Urothelium cell line (cell line): ENCODE measurements around the gene CT83.
A peak's percentile ranks its signal among the peaks of the same experiment; 100 is the strongest.

Experiments
- DNase-seq: peaks from one replicate; pipeline ENCODE4 v3.0.0; 2011; ENCODE audit warnings: low spot score, mixed read lengths
- FAIRE-seq: peaks from 2 replicates; lab custom pipeline; 2011; peaks lifted over from hg19 to GRCh38; lab: Jason Lieb, UNC

Gene CT83

DNA sequence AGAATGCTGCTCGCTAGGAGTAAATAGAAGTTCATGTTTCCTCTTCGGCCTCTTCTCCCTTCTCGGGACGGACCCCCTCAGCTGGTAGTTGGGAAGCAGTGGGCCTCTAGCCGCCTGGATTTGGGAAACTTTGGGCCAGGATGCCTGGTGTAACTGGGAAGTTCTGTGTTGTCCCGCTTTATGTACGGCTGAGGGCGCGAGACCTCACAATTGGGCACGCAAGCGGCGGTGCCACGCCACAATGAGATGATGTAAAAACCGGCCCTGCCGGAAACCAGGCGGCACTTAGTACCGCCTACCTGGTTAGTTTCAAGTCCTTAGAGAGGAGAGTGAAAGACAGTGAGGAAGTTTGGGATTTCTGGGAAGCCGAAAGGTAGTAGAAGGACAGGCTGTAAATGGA is at the start of gene CT83:
Gene CT83 (minus strand): TSS at position 155 of the 400 bp plus-strand sequence. CDS start 120 bp downstream, at position 35.
- DNase-seq, result peak; percentile 44
- FAIRE-seq, result no peak

GRCh38 chrX:116499780-116500179 is 37.0 kb upstream of the CT83 start:
- DNase-seq (peak; percentile 1), FAIRE-seq (no peak)

DNA sequence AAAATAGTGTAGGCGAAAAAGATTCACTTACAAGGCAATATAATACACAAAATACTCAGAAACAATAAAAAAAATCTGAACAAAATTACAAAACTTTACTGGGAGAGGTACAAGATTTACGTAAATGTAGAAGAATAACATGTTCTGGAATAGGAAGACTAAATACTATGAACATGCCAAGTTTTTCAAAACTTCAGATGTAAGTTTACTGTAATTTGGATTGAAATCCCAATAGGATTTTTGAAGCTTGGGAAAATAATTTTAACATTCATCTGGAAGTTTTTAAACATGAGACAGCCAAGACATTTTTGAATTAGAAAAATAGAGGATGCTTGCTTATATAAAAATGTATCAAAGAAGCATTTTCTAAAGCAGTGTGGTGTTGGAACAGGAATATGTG is 30.5 kb upstream of the CT83 start:
- FAIRE-seq (no peak), DNase-seq (no peak)

- no peak for FAIRE-seq
- no peak for DNase-seq
These were observed 27.3 kb upstream of the CT83 start for GRCh38 chrX:116490104-116490503.

DNA sequence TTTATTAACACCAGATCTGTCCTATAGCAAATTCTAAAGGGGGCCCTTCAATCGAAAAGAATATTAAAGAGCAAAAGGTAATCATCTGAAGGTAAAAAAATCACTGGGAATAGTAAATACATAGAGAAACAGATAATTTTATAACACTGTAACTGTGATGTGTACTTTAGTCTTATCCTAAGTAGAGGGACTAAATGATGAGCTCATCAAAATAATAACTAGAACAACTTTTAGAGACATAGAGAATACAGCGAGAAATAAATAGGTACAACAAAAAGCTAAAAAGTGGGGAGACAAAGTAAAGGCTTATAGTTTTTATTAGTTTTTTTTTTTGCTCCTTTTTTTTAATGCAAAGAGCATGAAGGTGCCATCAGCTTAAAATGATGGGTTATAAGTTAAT is 17.3 kb upstream of the CT83 start:
- no peak for FAIRE-seq
- no peak for DNase-seq

- DNase-seq, result no peak
- FAIRE-seq, result no peak
These were observed 13.6 kb downstream of the CT83 start for GRCh38 chrX:116449156-116449555.

DNA sequence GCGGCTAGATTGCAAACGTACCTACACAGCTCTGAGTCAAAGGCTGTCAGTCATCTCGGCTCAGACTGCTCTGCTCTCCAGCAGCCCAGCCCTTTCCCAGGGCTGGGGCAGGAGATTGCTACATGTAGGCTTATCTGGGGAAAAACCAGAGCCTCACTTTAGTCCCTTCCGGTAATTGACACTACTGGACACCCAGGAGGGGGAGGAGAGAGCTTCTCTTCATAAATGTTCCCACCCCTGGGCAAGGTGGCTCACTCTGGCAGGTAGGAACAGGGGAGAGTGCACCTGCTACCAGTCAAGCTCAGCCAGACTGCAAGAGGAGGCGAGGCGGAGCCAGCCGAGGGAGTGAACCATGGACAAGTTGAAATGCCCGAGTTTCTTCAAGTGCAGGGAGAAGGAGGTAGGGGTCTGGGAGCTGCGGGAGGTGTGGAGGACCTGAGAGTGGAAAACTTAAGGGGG is 26.4 kb downstream of the CT83 start, which contains the start of gene SLC6A14:
Gene SLC6A14 (plus strand): TSS at position 249 of the 459 bp plus-strand sequence. CDS start 104 bp downstream, at position 353.
- DNase-seq (no peak), FAIRE-seq (no peak)

GRCh38 chrX:116435597-116435996 is 27.2 kb downstream of the CT83 start:
- no peak for DNase-seq
- no peak for FAIRE-seq

DNA sequence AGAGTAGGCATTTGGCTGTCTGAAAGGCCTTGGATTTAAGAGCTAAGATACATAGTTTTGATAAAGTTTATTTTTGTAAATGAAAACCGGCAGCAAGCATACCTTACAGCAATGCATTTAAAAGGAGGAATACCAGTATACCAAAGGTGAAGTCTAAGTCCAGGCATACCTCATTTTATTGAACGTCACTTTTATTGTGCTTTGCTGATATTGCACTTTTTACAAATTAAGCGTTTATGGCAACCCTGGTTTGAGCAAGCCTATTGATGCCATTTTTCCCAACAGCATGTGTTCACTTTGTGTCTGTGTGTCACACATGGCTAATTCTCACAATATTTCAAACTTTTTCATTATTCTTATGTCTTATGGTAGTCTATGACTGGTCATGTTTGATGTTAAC is 34.8 kb downstream of the CT83 start:
- no peak for FAIRE-seq
- no peak for DNase-seq

DNA sequence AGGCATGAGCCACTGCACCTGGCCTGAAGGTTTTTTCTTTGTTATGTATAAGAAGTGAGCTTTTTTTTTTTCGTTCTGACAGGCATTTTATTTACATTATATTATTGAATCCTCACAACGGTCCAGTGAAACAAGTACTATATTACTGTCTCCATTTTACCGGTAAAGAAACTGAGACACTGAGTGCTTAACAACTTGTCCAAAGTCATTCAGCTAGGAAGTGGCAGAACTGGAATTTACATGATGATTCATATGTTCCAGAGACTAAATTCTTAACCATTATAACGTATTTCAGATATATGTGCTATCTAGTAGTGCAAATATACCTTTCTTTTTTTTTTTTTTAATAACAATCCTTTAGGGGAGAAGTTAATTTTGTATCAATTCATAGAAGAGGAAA is 44.8 kb downstream of the CT83 start:
- DNase-seq, result no peak
- FAIRE-seq, result no peak

- DNase-seq (no peak), FAIRE-seq (no peak)
These were observed 45.6 kb downstream of the CT83 start for GRCh38 chrX:116417214-116417613.

DNA sequence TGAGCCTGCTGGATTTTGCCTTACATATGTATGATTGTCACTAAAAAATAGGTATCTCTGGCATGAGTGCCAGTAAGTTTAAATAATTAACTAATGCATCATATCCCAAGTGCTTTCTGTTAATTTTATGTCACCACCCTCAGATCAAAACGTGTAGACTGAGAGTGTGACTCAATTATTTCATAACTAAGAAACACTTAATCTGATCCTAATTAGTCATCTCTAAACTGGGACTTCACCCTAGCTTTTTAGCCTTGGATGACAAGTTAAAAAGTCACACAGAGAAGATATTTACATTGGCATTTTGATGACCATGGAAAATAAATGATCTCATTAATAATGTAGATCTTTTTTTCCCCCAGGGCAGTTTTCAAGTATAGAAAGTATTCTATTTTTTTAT is 49.5 kb downstream of the CT83 start:
- FAIRE-seq (no peak), DNase-seq (no peak)
